ENCODE measurements around the gene STARD3.

DNA sequence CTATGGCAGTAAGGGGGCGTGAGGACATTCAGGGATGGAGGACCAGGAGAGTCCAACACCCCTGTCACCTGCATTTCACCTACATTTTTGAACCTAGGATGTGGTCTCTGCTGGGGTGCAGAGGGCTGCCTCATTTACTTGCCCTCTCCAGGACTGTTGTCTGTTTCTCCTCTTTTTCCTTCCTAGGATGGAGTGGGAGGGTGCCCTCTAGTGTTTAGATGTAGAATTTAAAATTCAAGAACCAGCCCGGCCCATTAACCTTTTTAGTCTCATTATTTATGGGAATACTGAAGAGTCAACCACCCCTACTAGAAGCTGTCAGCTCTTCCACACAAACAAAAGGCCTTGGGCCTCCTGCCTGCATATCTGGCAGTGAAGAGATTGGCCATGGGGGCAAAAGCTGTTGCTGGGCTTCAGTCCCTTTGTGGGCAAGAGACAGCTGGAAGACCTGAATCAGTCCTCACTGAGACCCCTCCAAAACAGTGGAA, 2.5 kb upstream of the STARD3 start:
- TF ChIP-seq, protein P1, sequence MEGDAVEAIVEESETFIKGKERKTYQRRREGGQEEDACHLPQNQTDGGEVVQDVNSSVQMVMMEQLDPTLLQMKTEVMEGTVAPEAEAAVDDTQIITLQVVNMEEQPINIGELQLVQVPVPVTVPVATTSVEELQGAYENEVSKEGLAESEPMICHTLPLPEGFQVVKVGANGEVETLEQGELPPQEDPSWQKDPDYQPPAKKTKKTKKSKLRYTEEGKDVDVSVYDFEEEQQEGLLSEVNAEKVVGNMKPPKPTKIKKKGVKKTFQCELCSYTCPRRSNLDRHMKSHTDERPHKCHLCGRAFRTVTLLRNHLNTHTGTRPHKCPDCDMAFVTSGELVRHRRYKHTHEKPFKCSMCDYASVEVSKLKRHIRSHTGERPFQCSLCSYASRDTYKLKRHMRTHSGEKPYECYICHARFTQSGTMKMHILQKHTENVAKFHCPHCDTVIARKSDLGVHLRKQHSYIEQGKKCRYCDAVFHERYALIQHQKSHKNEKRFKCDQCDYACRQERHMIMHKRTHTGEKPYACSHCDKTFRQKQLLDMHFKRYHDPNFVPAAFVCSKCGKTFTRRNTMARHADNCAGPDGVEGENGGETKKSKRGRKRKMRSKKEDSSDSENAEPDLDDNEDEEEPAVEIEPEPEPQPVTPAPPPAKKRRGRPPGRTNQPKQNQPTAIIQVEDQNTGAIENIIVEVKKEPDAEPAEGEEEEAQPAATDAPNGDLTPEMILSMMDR (conservative IDR thresholded peaks at IDR 0.05), result peak; percentile 92
- no peak for TF ChIP-seq ZFX (IDR thresholded peaks at IDR 0.05)

All from C4-2B (cell line).